Lower leg skin (tissue), 3 donors: ENCODE data around the gene HRCT1.

ENCODE experiments used
- POLR2A ChIP-seq, 2 donors: fragments of 450-650 bp; IDR thresholded peaks; one replicate each; pipeline ENCODE4 v1.6.1; 2016 to 2017; ENCODE audit warnings: antibody characterized with exemption in 2 of 2, mild to moderate bottlenecking in 1 of 2, moderate library complexity in 1 of 2
- TF ChIP-seq, protein P1 (sequence below), 3 donors: fragments of 450-650 bp; IDR thresholded peaks; one replicate each; pipeline ENCODE4 v1.5.1; 2016; ENCODE audit warnings: antibody characterized with exemption in 3 of 3, mild to moderate bottlenecking in 3 of 3, moderate library complexity in 2 of 3

DNA sequence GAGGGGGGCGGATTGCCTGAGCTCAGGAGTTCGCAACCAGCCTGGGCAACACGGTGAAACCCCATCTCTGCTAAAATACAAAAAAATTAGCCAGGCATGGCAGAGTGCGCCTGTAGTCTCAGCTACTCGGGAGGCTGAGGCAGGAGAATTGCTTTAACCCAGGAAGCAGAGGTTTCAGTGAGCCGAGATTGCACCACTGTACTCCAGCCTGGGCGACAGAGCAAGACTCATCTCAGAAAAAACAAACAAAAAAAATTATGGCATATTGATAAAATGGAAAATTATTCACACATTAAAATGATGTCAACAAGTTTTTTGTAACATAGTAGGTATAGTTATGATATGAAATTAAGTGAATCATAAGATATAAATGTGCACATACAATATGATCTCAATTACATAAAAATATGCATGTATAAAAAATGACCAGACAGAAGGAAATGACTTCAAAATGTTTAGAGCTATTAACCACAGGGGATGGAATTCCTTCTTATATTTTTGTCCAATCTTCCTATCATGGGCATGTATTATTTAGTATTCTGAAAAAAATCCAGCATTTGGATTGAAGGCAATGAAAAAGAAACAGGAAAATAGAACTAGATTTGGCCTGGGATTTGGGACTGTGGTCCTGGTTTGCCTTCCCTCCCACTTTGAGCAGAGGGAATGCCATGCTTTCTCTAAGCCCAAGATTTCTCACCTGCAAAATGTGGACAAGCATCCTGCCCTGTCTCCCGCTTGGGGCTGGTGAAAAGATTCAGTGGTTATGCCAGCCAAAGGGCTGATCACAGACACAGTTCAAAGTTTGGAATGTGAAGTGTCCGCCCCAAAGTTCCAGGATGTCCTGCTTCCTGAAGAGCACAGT lies 22.8 kb downstream of the HRCT1 start:
- TF ChIP-seq, protein P1, sequence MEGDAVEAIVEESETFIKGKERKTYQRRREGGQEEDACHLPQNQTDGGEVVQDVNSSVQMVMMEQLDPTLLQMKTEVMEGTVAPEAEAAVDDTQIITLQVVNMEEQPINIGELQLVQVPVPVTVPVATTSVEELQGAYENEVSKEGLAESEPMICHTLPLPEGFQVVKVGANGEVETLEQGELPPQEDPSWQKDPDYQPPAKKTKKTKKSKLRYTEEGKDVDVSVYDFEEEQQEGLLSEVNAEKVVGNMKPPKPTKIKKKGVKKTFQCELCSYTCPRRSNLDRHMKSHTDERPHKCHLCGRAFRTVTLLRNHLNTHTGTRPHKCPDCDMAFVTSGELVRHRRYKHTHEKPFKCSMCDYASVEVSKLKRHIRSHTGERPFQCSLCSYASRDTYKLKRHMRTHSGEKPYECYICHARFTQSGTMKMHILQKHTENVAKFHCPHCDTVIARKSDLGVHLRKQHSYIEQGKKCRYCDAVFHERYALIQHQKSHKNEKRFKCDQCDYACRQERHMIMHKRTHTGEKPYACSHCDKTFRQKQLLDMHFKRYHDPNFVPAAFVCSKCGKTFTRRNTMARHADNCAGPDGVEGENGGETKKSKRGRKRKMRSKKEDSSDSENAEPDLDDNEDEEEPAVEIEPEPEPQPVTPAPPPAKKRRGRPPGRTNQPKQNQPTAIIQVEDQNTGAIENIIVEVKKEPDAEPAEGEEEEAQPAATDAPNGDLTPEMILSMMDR (IDR thresholded peaks at IDR 0.05): no peak
- TF ChIP-seq POLR2A (IDR thresholded peaks at IDR 0.05): no peak
